GM19351 (cell line): ENCODE measurements around the gene NDUFS6.
"Not testable (repeated sequence)": the region's sequence is repeated elsewhere in the genome, so short reads cannot be mapped to it uniquely, and the experiment has no call there.

Experiments
- ATAC-seq: cut with Tn5 transposase; IDR thresholded peaks from one replicate; pipeline ENCODE4 v1.9.1; 2021; ENCODE audit warnings: mild to moderate bottlenecking, moderate library complexity; ENCODE audit not compliant: unreplicated experiment

Gene NDUFS6

DNA sequence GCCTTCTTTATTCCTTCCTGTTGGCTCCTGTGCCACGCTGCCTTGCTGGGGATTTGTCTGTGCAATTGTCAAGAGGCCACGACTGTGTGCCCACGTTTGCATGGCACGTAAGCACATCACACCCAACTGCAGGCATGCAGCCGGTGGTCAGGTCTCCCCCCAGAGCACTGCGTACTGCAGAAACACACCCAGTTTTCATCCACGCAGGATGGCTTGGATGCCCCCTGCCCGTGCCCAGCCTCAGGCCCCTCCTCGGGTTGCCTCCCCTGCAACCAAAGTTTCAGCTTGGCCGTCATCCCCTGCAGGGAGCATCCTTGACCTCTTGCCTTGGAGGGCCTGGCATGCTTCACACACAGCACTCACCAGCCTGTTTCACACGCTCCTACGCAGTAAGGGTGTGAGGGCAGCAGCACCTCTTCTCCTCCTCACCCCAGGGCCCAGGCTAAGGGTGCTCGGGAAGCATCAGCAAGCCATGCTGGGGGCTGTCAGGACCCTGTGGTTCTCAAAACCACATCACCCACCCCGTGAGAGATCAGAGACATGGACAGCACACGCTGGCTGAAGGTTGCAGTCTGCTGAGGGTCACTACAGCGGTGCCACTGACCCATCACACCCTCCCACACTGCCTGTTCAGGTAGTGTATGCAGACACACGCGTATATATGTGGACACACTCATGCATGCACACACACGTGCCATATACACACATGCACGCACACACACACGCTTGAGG, 4.7 kb upstream of the NDUFS6 start:
- no peak for ATAC-seq

DNA sequence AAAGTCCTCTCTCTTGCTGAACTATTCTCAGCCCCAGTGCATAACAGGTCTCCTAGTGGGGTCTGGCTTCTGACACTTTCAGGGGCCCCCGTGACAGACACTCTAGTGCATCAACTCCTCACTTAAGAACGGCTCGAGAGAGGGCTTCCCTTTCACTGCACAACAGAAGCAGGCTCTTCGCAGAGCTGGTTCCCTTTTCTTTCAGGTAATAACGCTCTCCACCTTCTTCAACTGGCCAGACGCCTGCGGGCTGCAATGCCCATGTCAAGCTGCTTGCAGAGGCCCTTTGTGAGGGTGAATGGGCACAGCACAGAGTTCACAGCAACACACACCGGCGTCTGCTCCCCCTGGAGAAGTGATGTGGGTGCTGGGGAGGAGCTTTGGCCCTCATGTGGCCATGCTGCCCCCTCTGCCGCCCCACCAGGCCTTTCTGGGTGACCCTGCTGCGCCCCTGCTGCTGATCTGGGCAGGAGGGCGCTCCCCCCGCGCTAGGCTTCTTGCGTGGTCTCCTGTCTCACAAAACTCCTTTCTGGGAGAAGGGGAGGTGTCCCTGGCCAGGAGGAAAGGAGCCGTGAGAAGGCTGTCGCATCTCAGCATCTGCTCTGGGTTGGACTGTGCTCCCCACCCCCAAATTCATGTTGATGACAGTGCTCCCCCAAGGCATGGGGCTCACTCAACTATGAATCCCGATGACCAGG, 4.0 kb upstream of the NDUFS6 start:
- ATAC-seq: no peak

GRCh38 chr5:1797855-1798254, 3.4 kb upstream of the NDUFS6 start:
- ATAC-seq: no peak

GRCh38 chr5:1798589-1798988, 2.6 kb upstream of the NDUFS6 start:
- ATAC-seq: not testable (repeated sequence)

GRCh38 chr5:1799110-1799601, 2.1 kb upstream of the NDUFS6 start:
- peak; percentile 29 for ATAC-seq

- peak; percentile 46 for ATAC-seq
Measured at GRCh38 chr5:1799602-1800471, 1.4 kb upstream of the NDUFS6 start, which contains the start of gene MRPL36. Gene MRPL36, minus strand, starts transcription at chr5:1799837. Its CDS starts 902 bp downstream, at chr5:1798935.

GRCh38 chr5:1800472-1801221, 560 bp upstream of the NDUFS6 start:
- peak; percentile 40 for ATAC-seq

GRCh38 chr5:1801967-1802295, 724 bp downstream of the NDUFS6 start:
- ATAC-seq: no peak

DNA sequence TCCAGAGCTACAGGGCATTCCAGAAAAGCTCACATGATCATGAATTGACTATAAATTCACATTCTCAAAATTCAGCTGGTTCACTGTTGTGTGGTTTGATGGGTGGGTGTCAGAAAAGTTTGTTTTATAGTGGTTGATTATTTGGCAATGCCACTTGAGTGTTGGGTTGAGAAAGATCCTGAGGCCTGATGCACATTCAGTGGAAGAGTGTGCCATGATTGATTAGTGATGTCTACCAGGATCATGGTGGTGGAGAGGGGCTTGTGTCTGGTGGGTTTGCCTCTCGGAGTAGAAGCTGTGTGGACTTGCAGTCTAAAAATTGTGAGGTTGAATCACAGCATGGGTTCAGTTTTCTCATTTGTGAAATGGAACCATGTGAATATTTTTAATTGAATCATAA, 2.0 kb downstream of the NDUFS6 start:
- ATAC-seq: no peak

DNA sequence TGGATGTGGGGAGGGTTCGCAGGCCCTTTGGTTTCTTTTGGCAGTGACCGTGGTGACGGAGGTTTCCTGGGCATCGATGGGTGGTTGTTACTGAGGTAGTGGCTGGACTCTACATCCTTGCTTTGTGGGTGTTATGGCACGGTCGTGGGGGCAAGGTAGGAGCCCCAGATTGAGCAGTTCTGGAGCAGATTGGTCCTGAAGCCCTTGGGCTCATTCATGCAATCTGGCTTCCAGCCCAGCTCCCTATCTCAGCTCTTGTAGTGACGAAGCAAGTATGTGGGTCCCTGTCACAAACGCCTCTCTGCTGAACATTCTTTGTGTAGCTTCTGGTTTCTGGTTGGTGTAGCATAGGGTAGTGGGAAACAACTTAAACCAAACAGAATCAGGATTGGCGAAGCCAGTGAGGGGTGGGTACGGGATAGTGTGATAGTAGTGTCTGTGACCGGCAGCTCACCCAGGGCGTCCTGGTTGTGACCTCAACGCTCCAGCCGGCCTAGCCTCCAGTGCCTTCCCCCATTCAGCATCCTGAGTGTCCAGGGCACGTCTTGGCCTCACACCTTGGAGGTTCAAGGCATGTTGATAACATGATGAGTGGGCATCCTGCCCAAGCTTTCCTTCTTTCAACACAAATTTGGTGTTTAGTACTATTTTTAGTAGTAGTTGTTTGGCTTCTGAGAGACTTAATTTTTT, 2.9 kb downstream of the NDUFS6 start:
- ATAC-seq: no peak

GRCh38 chr5:1805326-1805725, 4.1 kb downstream of the NDUFS6 start:
- no peak for ATAC-seq

GRCh38 chr5:1805736-1806135, 4.5 kb downstream of the NDUFS6 start:
- no peak for ATAC-seq

DNA sequence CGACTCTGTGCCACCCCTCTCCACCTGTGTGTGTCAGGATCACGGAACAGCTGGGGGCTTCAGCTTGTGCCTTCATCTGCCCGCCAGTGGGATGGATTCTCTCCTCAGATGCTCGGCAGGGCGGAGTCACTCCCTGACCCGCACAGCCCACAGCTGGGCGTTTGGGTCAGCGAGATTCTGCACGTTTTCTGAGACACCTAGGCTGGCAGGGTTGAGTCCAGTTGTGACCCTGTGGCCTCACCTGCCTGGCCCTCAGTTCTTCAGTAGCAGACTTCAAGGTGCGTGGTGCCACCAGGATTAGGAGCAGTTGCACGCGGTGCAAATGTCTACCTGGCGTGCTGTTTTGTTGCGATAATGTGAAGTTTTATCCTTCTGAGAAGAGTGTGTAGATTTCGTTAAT, 5.0 kb downstream of the NDUFS6 start:
- ATAC-seq: no peak

DNA sequence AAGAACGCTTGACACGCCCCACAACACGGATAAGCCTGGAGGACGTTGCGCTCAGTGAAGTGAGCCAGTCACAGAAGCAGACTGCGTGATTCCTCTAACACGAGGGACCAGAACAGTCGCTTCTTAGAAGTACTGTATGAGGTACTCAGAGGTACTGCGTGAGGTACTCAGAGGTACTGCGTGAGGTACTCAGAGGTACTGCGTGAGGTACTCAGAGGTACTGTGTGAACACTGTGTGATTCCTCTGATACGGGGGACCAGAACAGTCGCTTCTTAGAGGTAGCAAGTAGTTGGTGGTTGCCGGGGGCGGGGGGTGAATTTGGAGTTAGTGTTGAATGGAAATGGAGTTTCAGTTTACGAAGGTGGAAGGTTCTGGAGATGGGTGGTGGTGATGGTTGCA, 5.8 kb downstream of the NDUFS6 start:
- ATAC-seq: no peak

GRCh38 chr5:1807451-1808185, 6.4 kb downstream of the NDUFS6 start:
- no peak for ATAC-seq

DNA sequence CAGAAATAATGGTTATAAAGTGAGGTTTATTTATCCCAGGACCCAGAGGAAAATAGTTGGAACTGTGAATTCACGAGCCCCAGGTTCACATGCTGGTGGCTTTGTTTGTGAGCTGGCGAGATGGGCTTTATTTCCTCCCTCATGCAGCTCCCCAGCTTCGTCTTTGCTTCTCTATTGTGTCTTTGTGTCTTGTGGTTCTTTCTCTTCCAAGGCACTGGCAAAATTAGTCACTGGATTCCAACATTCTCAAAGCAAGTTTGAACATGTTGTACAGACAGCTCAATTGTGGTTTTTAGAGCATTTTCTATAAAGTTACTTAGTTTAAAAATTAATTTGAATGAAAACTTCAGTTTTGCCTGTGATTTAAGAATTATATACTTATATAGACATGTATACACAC, 7.2 kb downstream of the NDUFS6 start:
- no peak for ATAC-seq

GRCh38 chr5:1809416-1810035, 8.3 kb downstream of the NDUFS6 start:
- ATAC-seq: no peak

- ATAC-seq: no peak
Measured at GRCh38 chr5:1810581-1811101, 9.4 kb downstream of the NDUFS6 start.
